Measurements from ENCODE around the gene MUC22.
"Not testable (repeated sequence)": the region's sequence is repeated elsewhere in the genome, so short reads cannot be mapped to it uniquely, and the experiment has no call there.

MUC22 gene

DNA sequence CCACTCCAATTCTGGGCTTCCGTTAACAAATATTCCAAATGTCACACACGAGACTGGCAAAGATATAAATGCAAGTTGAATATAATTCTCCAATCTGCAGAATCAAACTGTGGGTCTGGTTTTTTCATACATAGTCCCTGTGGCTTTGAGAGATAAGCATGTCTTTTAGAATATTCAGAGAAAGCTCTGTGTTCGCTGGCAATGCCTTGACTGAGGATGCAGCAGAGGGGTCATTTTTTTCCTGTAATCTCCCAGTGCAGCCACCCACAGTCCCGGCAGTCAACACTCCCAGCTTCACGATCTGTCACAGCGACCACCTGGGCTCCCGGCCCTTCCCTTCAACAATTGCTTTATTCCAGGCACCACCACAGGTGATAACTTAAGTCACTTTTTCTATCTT lies 30.5 kb downstream of the MUC22 start:
- no peak for DNase-seq

DNA sequence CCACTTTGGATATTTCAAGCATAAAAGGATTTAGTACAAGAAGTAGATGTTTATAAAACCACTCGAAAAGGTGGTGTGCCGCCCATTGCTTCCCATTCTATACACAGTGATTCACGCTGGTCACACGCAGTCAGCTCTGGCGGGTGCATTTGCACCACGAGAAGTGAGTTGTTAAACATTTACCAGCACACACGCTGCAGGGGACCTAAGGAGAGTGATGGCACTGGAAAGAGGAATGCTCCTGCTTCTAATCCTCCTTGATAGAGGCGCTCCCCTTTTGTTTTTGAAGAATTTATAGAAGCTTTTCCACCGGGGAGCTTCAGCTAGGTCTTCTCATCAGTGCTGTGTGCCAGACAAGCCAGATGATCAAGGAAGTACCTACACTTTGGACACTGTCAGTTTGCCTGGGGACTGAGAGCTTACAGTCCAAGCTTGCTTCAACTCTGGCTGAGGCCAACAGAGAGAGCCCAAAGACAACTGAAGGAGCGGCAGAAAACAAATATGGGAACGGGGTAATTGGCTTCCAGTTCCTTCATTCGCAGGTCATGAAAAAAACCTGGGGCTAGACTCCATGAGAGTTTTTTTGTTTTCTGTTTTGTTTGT lies 31.2 kb downstream of the MUC22 start:
- no peak for DNase-seq

GRCh38 chr6:31042806-31043205 lies 32.5 kb downstream of the MUC22 start:
- peak in 1 of 2 donors; percentile 7 for DNase-seq

- no peak for DNase-seq
These were observed 37.8 kb downstream of the MUC22 start for GRCh38 chr6:31048099-31048498.

DNA sequence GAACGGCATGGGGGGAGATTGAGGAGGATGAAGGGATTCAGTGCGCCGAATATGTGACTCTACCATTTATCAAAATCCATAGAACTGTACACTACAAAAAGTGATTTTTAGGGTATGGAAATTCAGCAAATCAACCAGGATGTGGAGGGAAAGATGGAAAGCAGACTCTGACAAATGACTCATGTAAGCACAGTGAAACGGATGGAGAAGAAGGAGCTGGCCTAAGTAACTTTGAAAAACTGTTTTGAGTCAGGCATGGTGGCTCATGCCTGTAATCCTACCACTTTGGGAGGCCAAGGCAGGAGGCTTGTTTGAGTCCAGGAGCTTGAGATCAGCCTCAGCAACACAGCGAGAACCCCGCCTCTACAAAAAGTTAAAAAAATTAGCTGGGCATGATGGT lies 39.2 kb downstream of the MUC22 start:
- no peak for DNase-seq

GRCh38 chr6:31053187-31053586 lies 42.9 kb downstream of the MUC22 start:
- DNase-seq, result not testable (repeated sequence)

GRCh38 chr6:31053873-31054272 lies 43.6 kb downstream of the MUC22 start:
- DNase-seq, result no peak

GRCh38 chr6:31055441-31055840 lies 45.2 kb downstream of the MUC22 start:
- DNase-seq, result no peak

- DNase-seq, result no peak
These were observed 47.2 kb downstream of the MUC22 start for GRCh38 chr6:31057426-31058003.

GRCh38 chr6:31058128-31058894 lies 48.0 kb downstream of the MUC22 start:
- DNase-seq, result no peak

- DNase-seq, result no peak
These were observed 49.9 kb downstream of the MUC22 start for GRCh38 chr6:31060145-31060544.

DNA sequence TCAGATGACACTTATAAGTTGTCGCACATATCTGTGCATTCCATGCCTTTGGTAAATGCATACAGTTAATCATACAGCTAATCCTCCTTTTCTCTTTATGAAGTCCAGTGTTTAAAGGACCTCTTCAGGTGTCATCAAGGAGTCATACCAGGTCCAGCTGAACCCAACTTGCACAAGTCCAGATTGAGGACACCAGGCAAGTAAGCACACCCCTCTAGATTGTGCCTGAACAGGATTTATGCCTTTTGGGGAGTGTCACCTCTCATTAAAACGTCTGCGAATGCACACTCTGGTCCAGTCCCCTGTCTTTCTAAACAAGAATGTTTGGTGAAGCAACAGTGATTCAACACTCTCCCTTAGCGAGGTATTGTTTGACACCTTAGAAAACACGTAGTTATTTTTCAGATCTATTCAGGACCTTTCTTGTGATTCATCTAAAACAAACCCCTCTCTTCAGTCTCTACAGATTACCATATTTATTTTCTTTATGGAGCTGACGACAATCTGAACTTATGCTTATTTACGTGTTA lies 53.7 kb downstream of the MUC22 start:
- no peak for DNase-seq

DNA sequence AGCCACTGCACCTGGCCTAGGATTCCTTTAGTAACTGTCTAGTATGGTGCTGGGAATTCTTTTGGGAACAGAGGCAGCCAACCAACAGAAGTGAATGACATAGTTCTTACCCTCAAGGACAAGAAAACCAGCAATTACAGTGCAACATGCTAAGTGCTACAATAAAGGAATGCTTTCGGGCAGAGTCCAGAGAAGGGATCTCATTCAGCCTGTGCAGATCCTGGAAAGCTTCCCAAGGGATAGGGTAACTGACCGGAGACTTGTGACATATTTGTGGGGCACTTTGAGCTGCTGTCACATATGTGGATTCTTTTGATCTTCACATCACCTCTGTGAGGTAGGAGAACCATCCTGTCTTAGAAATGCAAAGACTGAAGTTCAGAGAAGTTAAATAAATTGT lies 55.3 kb downstream of the MUC22 start:
- DNase-seq, result no peak

- not testable (repeated sequence) for DNase-seq
These were observed 56.8 kb downstream of the MUC22 start for GRCh38 chr6:31067028-31067427.

- not testable (repeated sequence) for DNase-seq
These were observed 57.8 kb downstream of the MUC22 start for GRCh38 chr6:31067891-31068668.

DNA sequence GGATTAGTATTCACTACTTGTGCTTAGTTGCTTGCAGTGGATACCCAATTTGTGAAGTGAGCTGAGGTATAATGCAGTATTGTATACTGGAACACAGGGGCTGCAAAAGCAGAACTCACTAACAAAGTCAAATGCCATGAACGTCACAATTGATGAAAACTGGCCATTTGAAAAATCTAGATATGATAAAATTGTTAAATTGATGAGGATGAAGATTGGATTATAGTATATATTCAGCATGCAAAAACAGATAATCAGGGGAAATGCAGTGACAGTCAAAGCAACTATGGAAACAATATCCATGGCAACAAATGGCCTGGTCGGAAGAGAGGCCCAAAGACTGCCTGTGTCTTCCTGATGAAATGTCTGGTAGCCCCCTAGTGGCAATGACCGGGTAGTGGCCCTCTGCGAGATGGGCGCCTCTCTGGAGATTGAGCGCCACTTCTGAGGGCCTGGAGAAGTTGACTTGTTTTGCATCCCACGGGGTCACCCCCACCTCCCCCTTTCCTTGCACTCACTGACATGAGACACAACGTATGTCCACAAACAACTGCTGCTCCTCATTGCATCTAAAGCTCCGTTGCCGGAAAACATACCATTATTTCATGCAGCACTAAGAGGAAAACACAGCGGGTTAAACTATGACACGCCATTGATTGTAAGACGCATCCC lies 58.5 kb downstream of the MUC22 start:
- peak; percentile 61 to 71 for DNase-seq

GRCh38 chr6:31070711-31071197 lies 60.5 kb downstream of the MUC22 start:
- no peak for DNase-seq

DNA sequence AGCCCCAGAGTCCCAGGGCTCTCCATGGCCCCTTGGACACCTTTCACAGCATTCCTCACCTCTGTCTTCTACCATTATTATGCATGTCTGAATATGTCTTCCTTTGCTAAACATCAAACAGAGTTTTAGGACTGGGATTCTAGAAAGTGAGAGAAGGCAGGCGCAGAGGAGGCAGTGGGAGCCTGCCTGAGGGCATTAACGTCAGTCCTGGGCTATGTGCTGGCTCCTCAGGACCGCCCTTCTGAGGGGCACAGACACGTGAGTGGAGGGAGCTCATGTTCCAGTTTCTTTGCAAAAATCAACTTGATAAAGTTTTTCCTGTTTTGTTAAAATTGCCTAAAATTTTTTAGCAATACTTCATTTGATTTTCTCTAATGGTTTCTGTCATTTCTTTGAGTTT lies 64.1 kb downstream of the MUC22 start:
- no peak for DNase-seq

- no peak for DNase-seq
These were observed 65.3 kb downstream of the MUC22 start for GRCh38 chr6:31075528-31075927.

- DNase-seq, result no peak
These were observed 66.3 kb downstream of the MUC22 start for GRCh38 chr6:31076611-31077010.

- DNase-seq, result peak; percentile 62 to 68
These were observed 69.5 kb downstream of the MUC22 start for GRCh38 chr6:31079656-31080261.

DNA sequence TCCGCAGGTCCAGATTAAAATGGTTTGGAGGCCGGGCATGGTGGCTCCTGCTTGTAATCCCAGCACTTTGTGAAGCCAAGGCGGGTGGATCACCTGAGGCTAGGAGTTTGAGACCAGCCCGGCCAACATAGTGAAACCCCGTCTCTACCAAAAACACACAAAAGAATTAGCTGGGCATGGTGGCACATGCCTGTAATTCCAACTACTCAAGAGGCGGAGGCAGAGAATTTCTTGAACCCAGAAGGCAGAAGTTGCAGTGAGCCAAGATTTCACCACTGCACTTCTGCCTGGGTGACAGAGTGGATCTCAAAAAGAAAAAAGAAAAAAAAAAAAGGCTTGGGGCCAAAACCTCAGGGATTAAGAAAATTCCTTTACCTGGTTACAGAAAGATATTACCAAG lies 71.6 kb downstream of the MUC22 start:
- no peak for DNase-seq
